ENCODE data around the gene CAMTA1.

The CAMTA1 gene

GRCh38 chr1:6770751-6771440 lies 14.4 kb upstream of the CAMTA1 start:
- in situ Hi-C loops (cut with MboI; ENCODE audit: low sequenced_read_pairs, unreplicated experiment) = no loop called here
- TF ChIP-seq CTCF (IDR thresholded peaks at IDR 0.05; ENCODE audit: borderline replicate concordance, control extremely low read depth, extremely low read depth, insufficient read depth, missing control alignments) = no peak
- DNase-seq (ENCODE audit: low spot score) = peak; percentile 30

DNA sequence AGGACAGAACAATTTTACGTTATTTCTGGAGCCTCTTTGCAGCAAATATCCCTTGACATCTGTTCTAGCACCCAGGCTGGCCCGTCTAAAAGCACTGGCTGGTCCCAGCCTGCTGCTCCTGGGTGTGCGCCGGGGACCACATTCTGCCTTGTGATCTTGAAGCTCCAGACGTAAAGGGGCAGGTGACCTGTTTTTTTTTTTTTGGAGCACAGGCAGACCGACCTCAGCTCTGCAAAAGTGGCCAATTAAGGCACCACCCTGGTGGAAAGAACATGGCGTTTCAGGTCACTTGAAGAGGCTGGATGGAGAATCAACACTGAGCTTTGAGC lies 13.8 kb upstream of the CAMTA1 start:
- DNase-seq (ENCODE audit: low spot score) = no peak
- no peak for TF ChIP-seq CTCF (IDR thresholded peaks at IDR 0.05; ENCODE audit: borderline replicate concordance, control extremely low read depth, extremely low read depth, insufficient read depth, missing control alignments)
- in situ Hi-C loops (cut with MboI; ENCODE audit: low sequenced_read_pairs, unreplicated experiment) = no loop called here

- TF ChIP-seq CTCF (IDR thresholded peaks at IDR 0.05; ENCODE audit: borderline replicate concordance, control extremely low read depth, extremely low read depth, insufficient read depth, missing control alignments) = no peak
- no peak for DNase-seq (ENCODE audit: low spot score)
- in situ Hi-C loops (cut with MboI; ENCODE audit: low sequenced_read_pairs, unreplicated experiment) = no loop called here
Observed at GRCh38 chr1:6774381-6774780, 10.9 kb upstream of the CAMTA1 start.

DNA sequence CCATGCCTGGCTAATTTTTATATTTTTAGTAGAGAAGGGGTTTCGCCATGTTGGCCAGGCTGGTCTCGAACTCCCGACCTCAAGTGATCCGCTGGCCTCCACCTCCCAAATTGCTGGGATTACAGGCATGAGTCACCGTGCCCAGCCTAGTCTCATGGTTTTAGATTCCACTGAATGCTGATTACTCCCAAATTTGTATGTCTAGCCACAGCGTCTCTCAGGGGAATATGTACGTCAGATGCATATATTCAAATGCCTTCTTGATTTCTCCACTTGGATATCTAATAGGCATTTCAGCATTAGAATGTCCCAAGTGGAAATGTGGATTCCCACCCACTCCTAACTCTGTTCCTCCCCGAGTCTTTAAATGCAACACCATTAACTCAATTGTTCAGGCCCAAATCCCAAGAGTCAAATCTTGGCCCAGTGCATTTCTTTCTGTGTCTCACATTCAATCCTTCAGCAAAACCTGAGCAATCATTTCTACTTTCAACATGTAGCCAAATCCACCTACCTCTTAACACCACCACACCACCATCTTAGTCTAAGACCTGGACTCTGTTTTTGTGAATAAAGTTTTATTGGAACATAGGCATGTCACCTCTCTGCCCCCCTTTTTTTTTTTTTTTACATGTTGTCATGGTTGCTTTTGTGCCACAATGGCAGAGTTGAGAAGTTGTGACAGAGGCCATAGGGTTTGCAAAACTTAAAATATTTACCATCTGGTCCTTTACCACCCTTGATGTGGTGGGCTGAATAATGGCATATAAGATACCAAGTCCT lies 9.8 kb upstream of the CAMTA1 start:
- in situ Hi-C loops (cut with MboI; ENCODE audit: low sequenced_read_pairs, unreplicated experiment) = no loop called here
- DNase-seq (ENCODE audit: low spot score) = no peak
- no peak for TF ChIP-seq CTCF (IDR thresholded peaks at IDR 0.05; ENCODE audit: borderline replicate concordance, control extremely low read depth, extremely low read depth, insufficient read depth, missing control alignments)

DNA sequence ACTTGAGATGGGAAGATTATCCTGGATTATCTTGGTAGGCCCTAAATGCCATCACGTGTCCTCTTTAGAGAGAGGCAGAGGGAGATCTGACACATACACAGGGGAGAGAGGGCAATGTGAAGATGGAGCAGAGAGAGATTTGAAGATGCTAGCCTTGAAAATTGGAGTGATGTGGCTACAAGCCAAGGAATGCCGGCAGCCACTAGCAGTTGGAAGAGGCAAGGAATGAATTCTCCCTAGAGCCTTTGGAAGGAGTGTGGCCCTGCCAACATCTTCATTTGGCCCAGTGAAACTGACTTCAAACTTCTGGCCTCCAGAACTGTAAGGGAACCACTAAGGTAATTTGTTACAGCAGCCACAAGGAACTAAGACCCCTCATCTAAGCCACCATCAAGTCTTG lies 8.9 kb upstream of the CAMTA1 start:
- in situ Hi-C loops (cut with MboI; ENCODE audit: low sequenced_read_pairs, unreplicated experiment) = no loop called here
- no peak for DNase-seq (ENCODE audit: low spot score)
- TF ChIP-seq CTCF (IDR thresholded peaks at IDR 0.05; ENCODE audit: borderline replicate concordance, control extremely low read depth, extremely low read depth, insufficient read depth, missing control alignments) = no peak

DNA sequence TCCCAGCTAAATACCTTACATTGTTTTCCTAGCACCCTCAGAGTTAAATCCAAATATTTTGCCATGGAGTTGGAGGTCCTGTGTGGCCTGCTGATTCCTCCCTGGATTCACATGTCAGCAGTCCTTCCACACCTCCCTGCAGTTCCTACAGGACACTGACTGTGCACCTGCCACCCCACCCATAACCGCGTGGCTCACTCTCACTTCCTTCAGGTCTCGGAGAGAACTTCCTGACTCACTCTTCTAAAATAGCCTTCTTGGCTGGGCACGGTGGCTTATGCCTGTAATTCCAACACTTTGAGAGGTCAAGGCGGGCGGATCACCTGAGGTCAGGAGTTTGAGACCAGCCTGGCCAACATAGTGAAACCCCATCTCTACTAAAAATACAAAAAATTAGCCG lies 8.4 kb upstream of the CAMTA1 start:
- no peak for DNase-seq (ENCODE audit: low spot score)
- in situ Hi-C loops (cut with MboI; ENCODE audit: low sequenced_read_pairs, unreplicated experiment) = no loop called here
- no peak for TF ChIP-seq CTCF (IDR thresholded peaks at IDR 0.05; ENCODE audit: borderline replicate concordance, control extremely low read depth, extremely low read depth, insufficient read depth, missing control alignments)
